Right ventricle myocardium superior (tissue), 1 donor: ENCODE measurements around the gene RAB4B. TPM values are rescaled to one million over a fixed set of nuclear protein-coding genes. Genes with fewer than 3 reads are reported as not detected.
"Not testable (repeated sequence)": the region's sequence is repeated elsewhere in the genome, so short reads cannot be mapped to it uniquely, and the experiment has no call there.

ENCODE experiments used
- ATAC-seq: fragments of 200-7000 bp; cut with Tn5 transposase; one replicate; pipeline ENCODE4 v1.9.1; 2020; ENCODE audit warnings: mild to moderate bottlenecking; ENCODE audit not compliant: poor library complexity
- DNase-seq: peaks from one replicate; pipeline ENCODE4 v3.0.0-alpha.2; 2020
- intact Hi-C: fragments of 100-400 bp; cut with DNase I; formaldehyde crosslinking; loops from one replicate; pipeline ENCODE4 v1.11.2; 2022
- total RNA-seq: library from RNA; stranded (reverse); fragmentation: NEBNext Ultra II Directional; extraction: Animal tissue kit (Norgen Biotek cat#: 25700); gene quantifications from one replicate; pipeline ENCODE4 v1.2.1, GENCODE V29; 2021
- donor health status: DM: no; HTN: yes; CAD: no; lungs with severe emphysema.

RAB4B gene
- total RNA-seq, 1 donor from 2014 or later: 12.6 TPM

DNA sequence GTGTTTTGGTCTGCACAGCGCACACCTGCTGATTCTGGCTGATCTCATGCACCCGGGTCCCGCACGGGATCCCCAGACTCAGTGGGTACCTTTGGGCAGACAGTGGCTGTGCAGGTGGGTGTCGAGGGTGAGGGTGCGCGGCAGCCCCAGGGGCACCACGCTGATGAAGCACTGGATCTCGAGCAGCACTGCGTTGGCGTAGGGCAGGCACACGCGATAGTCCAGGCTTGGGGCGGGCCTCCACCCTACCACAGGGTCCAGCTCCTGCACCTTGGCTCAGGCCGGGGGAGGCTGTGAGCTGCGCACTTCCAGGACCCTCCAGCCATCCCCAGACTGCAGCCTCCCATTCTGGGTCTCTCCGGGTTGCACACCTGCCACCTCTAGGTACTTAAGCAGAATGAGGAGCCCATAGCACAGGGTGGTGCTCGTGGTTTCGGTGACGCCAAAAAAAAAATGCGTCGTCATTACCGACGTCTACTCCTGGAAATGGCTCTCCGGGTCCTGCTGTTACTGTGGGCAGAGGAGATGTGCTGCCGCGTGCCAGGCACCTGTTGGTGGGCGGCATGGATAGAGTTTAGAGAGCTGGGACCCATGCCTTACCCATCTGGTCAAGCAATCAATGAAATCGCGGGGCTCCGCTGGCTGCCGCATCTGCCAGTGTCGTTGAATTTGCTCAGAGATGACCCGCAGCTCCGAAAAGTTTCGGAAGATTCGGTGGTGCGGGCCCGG, 31.5 kb downstream of the RAB4B start:
- intact Hi-C loops: loop anchor here (10.0 kb wide), 1 partner anchor 135 kb away; no protein-coding TSS in a partner anchor
- DNase-seq (no peak), ATAC-seq (no peak)

DNA sequence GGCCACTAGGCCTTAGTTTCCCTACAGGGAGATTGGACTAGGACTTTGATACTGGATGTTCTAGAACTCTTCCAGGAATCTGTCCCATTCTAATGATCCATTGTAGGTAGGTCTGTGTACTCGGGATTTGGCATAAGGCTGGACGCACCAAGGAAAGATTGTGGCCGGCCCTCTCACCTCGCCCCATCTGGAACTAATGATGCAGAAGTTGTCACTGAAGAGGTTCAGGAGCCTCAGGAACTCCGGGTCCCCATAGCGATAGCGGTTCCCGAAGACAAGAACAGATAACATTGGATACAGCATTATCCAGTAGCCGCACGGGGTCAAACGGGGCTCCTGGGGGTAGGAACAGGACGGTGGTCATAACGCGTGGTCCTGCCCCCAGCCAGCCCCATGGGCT, 32.1 kb downstream of the RAB4B start:
- DNase-seq (no peak), ATAC-seq (no peak)
- intact Hi-C loops: no loop called here

DNA sequence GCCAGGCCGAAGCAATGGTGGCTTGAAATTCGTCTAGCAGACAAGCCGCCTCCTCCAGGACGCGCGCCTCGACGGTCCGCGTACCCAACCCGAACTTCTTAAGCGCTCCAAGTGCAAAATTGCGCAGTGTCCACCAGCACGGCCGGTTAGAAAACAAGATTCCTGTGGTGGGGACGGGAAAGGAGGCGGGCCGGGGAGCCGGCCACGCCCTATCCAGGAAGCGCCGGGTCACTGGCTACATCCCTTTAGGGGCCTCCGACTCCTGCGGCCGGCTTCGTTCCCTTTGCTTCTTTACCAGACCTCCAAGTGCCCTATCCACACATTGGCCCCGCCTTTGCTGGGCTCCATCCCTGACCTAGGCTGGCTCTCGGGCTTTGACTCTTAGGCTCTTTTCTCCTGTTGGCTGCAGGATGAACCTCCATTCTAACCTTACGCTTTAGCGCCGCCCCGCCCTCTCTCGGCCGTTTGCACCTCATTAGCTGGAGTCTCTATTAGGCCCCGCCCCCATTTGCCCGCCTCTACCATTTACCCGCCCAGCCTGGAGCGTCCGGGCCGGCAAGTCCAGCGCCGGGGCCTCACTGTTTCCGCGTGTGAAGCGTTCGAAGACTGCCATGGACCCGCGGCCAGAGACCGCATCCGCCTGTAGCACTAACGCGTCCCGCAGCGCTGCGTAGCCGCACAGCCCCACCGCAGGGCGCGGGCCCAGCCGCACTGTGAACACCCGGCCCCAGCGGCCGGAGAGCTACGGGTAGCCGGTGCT, 32.8 kb downstream of the RAB4B start:
- intact Hi-C loops: not testable (repeated sequence)
- DNase-seq (peak; percentile 92), ATAC-seq (peak; percentile 94)

DNA sequence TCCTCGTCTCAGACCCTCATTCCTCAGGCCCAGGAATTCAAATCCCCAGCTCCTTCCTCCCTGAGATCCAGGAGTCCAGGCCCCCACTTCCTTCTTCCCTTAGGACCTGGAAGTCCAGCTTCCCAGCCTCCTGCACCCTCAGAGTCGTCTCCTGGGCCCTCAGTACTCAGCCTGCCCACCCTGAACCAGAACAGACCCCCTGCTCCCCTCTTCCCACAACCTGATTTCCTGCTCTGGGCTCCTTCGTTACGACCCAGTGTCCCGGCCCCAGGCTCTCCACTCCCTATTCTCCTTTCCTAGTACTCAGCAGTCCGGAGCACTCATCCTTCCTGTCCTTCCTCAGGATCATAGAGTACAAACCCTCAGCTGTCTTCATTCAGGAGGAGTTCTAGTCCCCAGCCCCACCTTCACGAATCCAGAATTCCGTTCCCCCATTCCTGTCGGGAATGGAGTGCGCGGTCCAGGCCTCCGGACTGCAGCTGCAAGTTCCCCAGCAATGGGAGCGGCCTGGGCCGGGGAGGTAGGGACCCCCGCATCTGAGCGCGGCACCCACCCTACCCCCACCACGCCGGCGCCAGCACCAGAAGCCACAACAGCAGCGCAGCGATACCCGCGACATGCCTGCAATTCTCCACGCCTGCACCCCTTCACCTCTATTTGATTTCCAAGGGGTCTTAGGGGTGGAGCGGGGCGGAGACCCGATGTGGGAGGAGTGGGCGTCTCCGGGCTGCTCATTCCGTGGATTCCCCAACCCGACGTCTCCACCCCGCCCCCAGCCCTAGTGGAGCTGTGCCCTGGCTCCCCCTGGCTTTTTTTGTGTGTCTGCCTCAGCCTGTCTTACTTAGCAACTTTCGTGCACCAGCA, 33.7 kb downstream of the RAB4B start:
- ATAC-seq: no peak
- DNase-seq: no peak
- intact Hi-C loops: no loop called here

DNA sequence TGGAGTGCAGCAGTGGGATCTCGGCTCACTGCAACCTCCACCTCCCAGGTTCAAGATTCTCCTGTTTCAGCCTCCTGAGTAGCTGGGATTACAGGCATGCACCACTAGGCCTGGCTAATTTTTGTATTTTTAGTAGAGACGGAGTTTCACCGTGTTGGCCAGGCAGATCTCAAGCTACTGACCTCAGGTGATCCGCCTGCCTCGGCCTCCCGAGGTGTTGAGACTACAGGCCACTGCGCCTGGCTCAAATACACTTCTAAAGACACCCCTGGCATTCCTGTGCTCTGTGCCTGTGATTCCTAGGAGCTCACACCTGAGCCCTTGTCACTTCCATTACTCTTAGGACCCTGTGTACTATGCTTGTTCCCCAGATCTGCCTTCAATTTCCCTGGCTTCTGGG, 34.5 kb downstream of the RAB4B start:
- DNase-seq, ATAC-seq, intact Hi-C loops: not testable (repeated sequence)

DNA sequence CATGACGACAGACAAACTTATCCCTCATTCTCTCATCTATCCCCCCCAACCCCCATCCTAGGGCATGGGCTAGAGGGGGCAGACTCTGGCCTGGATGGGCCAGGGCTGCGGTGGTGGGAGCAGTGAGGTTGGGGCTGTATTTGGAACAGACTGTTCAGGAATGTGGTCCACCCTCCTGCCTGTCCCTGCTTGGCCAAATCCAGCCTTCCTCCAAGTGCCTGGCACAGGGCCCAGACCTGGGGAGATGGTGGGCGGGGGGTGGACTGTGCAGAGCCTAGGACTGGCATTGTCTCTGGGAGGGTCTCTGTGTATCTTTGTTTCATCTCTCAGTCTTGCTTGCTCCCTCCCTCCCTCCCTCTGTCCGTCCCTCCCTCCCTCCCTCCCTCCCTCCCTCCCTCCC, 35.1 kb downstream of the RAB4B start:
- peak; percentile 61 for DNase-seq
- intact Hi-C loops: no loop called here
- ATAC-seq: no peak

DNA sequence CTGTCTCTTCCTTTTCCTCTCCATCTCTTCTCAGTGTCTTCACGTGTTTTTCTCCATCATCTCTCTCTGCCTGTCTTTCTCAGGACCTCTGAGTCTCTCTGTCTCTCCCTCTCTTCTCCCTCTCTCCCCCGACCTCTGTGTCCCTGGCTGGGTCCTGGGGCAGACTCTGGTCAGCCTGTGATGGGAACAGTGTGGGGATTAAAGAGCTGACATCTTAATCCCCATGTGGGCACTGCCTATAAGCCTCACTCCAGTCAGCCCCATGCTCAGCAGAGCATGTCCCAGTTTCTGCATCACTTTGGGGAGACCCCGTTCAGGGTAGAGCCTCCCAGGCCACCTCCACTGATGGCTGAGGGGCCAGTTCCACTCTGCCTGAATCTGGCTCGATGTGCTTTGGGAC, 37.2 kb downstream of the RAB4B start:
- intact Hi-C loops: no loop called here

DNA sequence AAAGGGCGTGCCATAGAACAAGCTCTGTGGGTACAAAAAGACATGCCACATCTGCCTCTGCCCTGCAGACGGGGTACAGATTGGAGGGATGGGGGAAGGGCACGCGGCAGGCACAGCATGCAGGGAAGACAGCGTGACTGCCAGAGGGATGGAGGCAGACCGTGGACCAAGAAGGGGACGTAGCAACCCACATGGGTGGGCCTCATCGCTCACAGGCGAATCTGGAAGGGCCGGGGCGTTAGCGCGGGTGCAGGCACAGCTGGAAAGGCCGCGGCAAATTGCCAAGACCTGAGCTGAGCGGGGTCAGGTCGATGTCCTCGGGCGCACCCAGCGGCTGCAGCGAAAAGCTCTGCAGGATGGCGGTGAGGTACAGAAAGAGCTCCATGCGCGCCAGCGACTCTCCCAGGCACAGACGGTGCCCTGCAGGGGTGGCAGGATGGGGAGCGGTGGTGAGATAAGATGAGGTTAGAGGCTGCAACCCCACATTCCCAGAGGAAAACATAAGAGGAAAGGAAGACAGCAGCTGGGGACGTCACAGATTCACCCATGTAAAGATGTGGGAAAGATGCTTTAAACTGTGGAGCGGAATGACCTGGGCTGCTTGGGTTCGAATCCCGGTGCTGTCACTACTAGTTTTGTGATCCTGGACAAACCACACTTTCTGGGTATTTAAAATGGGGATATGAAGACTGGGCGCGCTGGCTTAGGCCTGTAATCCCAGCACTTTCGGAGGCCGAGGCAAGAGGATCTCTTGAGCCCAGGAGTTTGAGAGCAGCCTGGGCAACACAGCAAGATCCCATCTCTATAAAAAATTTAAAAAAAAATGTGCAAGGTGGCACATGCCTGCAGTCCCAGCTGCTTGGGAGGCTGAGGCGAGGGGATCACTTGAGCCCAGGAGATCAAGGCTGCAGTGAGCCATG, 40.7 kb downstream of the RAB4B start:
- DNase-seq (peak; percentile 90), ATAC-seq (peak; percentile 90)
- intact Hi-C loops: not testable (repeated sequence)

More for the DNA sequence above, 37.2 kb downstream of the RAB4B start:
- ATAC-seq (no peak), DNase-seq (no peak)

DNA sequence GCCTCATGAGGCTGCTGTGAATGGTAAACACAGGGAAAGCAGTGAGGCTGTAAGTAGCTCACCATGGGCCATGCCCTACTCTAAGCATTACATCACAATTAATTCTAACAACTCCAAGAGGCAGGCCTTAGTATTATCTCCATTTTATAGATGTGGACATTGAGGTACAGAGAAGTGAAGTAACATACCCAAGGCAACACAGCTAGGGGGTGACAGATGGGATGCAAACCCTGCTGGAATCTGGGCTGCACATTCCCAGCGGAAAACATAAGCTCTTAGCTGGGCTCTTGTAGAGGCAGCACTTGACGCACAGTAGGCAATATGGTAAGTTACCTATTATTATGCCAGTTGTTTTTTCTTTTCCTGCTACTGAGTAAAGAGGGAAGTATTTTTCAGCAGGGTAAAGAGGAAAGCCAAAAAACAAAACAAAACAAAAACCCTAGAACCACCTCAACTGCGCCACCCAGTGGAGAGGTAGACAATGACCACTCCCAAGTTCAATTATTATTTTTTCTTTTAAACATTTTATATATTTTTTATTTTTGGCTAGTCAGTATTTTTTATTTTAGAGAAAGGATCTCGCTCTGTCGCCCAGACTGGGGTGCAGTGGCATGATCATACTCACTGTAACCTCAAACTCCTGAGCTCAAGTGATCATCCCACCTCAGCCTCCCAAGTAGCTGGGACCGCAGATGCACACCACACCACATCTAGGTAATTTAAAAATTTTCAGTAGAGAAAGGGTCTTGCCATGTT, 41.6 kb downstream of the RAB4B start:
- ATAC-seq: peak; percentile 45
- DNase-seq: not testable (repeated sequence)
- intact Hi-C loops: loop anchor here (5.0 kb wide), 1 partner anchor 157 kb away; no protein-coding TSS in a partner anchor

DNA sequence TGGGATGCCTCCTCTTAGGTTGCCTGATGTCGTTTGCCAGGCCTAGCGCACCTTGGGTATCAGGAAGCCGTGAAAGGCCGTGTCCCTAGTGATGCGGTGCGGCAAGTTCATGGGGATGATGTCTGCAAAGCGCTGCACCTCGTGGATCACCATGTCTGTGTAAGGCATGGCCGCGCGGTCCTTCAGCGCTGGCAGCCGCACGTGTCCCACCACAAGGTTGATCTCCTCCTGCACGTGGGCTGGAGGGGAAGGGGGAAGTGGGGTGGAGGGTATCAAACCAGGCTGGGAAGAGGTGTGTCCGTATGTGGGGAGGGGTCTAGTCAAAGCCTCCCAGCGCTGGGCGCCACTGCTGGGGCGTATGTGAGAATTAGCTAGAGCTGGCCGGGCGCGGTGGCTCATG, 44.1 kb downstream of the RAB4B start:
- DNase-seq (no peak), ATAC-seq (no peak)
- intact Hi-C loops: loop anchor here (5.0 kb wide), 1 partner anchor 160 kb away; no protein-coding TSS in a partner anchor

DNA sequence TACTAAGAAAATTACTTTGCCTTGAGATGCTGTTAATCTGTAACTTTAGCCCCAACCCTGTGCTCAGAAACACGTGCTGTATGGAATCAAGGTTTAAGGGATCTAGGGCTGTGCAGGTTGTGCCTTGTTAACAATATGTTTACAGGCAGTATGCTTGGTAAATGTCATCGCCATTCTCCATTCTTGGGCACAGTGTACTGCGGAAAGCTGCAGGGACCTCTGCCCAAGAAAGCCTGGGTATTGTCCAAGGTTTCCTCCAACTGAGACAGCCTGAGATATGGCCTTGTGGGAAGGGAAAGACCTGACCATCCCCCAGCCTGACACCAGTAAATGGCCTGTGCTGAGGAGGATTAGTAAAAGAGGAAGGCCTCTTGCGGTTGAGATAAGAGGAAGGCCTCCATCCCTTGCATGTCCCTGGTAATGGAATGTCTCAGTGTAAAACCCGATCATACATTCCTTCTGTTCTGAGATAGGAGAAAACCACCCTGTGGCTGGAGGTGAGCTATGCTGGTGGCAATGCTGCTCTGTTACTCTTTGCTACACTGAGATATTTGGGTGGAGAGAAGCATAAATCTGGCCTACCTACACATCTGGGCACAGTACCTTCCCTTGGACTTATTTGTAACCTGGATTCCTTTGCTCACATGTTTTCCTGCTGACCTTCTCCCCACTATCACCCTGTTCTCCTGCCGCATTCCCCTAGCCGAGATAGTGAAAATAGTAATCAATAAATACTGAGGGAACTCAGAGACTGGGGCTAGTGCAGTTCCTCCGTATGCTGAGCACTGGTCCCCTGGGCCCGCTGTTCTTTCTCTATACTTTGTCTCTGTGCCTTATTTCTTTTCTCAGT, 44.9 kb downstream of the RAB4B start:
- peak; percentile 14 for ATAC-seq
- intact Hi-C loops: loop anchor here (5.0 kb wide), 1 partner anchor 161 kb away; no protein-coding TSS in a partner anchor
- DNase-seq: not testable (repeated sequence)

DNA sequence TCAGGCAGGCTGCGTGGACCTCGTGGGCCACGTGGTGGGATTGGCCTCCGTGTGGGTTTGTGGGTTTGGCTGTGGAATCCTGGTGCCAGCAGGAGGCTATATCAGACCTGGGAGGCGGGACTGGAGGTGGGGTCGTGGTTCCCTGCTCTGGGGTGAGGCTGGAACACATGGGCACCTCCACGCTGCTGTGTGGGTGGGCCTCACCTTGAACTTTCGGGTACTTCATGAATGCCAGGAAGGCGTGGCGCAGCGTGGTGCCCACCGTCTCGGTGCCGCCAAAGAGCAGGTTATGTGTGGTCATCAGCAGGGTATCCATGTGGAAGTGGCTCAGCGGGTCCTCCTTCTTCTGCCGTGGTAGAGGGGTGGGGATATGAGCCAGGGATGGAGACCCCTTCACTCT, 46.9 kb downstream of the RAB4B start:
- ATAC-seq, DNase-seq: not testable (repeated sequence)
- intact Hi-C loops: loop anchor here (5.0 kb wide), 1 partner anchor 163 kb away; no protein-coding TSS in a partner anchor

DNA sequence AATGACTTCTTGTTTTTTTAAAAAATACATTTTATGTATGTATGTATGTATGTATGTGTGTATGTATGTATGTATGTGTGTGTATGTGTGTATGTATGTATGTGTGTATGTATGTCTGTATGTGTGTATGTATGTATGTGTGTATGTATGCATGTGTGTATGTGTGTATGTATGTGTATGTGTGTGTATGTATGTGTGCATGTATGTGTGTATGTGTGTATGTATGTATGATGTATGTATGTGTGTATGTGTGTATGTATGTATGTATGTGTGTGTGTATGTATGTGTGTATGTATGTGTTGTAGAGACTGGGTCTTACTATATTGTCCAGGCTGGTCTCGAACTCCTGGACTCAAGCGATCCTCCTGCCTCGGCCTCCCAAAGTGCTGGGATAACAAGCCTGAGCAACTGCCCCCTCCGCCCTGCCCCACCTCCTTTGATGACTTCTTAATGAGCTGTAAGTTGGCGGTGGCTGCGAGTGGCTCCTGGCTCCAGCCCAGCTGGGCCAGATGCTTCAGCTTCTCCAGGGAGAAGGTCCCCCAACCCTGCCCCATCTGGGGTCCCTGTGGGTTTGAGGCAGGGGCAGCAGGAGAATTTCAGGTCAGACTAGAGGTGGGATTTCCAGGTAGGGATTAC, 47.5 kb downstream of the RAB4B start:
- DNase-seq, ATAC-seq, intact Hi-C loops: not testable (repeated sequence)

DNA sequence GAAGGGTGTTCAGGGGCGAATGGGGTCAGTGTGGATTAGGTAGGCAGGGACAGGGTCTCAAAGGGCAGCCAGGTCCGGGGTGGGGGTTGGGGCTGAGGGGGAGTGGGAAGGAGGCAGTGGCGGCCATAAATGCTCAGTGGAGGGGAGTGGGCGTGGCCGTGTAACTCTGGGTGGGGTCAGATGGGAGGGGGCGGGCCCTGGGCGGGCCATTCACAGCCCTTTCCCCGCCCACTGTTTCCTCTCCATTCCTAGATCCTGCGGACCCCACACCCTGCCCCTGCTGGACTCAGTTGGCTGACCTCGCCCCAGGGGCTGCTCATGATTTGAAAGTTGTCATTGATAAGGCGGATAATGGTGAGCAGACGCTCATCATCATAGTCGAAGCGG, 48.3 kb downstream of the RAB4B start:
- ATAC-seq, intact Hi-C loops, DNase-seq: not testable (repeated sequence)

DNA sequence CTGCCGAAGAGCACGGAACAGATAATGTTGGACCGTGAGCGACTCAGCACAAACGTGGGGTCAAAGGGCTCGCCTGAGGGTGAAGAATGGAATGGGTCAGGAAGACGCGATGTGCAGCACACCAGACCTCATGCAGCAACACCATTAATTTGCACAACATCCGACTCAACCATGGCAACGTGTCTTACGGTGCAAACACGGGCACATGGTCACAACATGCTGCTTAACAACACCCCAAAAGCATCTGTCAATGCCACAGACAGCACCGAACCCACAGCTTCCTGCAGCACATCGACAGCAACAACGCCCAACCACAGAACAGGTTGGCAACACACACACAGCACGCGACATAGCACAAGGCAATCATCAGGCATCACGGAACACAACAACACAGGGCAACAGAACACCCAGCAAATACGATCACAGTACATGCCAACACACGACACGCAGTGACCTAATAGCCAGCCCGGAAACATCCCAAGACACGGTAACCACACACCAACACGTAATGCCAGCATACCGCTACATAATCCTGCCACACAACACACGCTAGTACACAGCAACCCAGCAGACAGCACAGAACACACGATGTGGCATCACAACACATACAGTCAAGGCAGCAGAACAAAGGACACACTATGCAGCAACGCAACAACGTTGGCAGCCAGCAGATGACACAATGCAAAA, 48.8 kb downstream of the RAB4B start:
- intact Hi-C loops, ATAC-seq: not testable (repeated sequence)

More for the DNA sequence above, 48.8 kb downstream of the RAB4B start:
- DNase-seq: not testable (repeated sequence)
